Measurements from ENCODE around the gene IPO4.

IPO4 gene

DNA sequence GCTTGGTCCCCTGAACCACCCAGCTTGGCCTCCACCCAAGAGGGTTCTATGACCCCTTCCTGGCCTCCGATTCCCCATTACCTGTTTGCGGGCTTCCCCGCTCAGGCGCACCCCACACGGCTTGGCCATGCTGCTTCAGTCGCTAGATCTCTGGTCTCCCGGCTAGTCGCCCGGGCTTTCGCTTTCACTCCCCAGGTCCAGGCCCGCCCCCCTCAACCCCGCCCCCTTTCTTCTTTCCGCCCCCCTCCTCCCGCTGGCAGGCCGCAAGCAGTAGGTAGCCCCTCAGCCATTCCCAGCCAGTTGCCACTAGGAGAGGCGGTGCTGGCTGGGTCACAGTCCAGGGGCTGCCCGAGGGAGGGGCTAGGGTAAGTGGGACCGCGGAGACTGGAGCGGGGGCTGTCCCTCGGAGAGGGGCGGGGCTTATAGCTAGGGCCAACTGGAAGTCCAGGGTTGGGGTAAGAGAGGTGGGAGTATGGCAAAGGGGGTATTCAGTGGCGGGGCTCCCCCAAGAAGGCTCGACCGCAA, 42.1 kb downstream of the IPO4 start, which contains the start of gene PSME2:
Gene PSME2 (minus strand): TSS at position 158 of the 525 bp plus-strand sequence. CDS start 29 bp downstream, at position 129.
- peak; percentile 80 for DNase-seq

DNA sequence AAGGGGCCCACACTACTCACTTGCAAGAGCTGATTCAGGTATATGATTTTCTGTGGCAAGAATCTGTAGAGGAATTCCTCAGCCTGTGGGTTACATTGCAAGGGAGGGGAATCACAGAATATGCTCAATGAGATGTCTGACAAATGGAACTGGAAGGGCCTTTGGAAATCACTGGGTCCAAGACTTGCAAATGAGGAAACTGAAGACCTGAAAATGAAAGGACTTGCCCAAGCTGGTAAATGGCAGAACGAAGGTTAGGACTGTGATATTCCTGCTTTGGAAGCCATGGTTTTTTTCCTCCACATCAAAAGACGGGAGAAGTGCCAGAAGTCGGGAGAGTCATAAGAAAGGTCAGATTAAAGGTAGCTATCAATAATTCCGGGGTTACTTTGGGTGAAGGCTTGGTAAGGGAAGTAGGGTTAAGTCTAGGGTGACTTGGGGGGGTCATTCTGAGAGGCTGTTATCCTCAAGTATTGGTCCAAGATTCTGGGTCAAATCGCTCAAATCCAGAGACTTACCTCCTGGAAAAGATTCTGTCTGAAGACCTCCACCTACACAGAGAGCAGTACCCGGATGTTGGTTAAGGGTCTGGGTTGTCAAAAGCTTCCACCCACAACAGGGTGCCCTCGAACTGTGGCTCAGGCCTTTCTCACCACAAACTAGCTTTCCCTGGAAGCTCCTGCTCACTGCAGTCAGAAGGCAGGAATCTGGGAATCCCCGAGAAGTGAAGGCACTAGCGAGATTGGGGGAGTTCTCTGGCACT, 42.7 kb downstream of the IPO4 start:
- DNase-seq: no peak

DNA sequence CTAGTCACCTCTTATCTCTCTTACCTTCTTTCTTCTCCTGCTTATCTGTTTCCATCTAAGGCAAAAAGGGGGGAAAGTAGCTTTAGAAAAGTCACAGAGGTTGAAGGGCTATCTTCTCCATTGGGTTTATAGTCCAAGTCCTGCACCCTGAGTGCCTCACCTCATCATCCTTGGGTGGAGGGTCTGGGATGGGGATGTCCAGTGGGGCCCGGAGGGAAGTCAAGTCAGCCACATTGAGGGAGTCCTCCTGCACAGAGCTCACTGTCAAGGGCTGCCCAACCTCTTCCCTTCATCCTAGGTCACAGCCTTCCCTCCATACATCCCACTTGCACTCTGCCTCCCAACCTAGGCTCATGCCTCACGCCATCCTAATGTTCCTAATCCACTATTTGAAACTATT, 43.4 kb downstream of the IPO4 start:
- no peak for DNase-seq

DNA sequence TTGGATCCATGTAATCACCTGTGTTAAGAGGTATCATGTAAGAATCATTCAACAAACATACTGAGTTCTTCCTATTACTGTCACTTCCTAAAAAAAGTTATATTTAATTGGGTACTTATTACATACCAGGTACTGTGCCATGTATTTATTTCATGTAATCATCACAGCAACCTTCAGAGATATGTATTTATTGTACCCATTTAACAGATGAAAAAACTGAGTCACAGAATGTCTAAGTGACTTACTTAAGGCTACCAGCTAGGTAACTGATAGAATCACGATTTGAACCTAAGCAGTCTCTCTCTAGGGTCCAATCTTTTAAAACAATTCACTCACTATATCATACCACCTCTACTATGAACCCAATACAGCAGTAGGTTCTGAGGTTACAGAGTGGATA, 44.2 kb downstream of the IPO4 start:
- no peak for DNase-seq

DNA sequence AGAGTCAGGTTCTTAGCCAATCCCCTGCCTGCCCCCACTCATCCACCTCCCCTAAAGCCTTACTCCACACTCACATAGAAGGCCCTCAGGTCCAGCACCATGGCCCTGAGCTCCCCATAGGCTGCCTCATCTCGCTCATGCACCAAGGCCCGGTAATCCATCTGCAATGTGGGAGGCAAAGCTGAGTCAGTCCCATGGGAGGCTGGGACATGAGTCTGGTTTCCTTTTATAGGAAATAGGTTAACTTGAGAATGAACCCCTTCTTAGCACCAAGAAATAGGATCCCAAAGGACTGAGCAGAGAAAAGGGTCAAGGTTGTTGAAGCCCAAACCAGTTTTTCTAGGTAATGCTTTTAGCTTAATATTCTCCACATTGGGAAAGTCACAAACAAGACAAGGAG, 45.1 kb downstream of the IPO4 start:
- DNase-seq: no peak

DNA sequence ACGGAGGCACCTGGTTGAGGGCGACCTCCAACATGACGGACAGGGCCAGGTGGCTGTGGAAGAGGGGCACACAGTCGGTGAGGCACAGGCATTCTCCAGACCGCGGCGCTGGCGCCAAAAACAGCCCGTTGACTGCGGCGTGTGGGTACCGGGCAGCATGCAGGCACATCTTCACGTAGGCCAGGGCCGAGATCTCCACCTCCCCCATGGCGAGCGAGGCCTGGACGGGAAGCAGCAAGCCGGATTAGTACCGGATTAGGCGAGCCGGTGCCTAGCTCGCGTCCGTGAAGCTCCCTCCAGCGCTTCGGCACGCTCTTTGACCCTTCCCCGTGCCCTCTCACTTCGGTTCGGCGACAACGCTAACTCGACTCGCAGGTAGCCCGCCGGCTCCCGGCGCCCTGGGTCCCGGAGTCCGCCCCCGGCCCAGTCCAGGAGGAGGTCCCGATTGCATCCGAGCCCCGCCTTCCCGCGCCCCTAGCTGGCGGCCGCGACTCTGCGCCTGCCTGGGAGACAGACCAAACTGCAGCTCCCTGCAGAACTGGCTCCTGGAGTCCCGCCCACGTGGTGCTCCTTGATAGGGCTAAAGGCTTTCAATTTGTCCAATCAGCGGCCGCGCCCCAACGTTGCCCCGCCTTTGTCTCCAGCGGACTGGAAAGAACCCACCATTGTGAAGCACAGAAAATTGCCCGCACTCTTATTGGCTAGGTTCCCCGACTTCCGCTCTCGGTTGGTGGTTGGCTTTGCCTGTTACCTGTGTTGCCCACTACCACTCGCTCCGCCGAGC, 47.3 kb downstream of the IPO4 start, which contains the start of gene EMC9:
Gene EMC9 (minus strand): TSS at position 495 of the 784 bp plus-strand sequence. CDS start 287 bp downstream, at position 208.
- DNase-seq: peak; percentile 99

DNA sequence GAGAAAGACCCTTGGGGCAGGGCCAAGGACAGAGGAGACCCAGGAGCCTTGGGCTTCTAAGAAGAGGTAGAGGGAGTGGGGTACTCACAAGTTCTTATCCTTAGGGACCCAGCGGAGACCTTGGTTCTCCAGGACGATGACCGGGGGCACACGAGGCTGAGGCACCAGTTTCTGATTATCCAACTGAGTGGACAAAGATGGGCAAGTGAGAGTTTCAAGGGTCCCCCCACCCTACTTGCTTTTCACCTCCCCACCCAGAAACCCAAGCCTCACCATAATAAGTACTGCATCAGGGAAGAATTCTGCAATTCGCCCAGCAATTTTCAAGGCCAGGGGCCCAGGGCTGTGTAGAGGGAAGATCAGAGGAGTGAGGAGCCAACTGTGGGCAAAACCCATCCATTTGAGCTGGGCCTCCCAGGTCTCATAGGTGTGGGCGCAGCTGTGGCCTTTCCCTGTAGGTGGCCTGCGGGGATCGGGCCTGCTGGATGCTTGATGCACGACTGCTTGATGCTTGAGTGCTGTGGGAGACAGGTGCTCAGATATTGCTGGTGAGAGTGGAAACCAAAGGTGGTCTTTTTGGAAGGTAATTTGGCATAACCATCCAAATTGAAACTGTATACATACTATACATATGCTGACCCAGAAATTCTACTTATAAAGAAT, 49.2 kb downstream of the IPO4 start:
- no peak for DNase-seq

DNA sequence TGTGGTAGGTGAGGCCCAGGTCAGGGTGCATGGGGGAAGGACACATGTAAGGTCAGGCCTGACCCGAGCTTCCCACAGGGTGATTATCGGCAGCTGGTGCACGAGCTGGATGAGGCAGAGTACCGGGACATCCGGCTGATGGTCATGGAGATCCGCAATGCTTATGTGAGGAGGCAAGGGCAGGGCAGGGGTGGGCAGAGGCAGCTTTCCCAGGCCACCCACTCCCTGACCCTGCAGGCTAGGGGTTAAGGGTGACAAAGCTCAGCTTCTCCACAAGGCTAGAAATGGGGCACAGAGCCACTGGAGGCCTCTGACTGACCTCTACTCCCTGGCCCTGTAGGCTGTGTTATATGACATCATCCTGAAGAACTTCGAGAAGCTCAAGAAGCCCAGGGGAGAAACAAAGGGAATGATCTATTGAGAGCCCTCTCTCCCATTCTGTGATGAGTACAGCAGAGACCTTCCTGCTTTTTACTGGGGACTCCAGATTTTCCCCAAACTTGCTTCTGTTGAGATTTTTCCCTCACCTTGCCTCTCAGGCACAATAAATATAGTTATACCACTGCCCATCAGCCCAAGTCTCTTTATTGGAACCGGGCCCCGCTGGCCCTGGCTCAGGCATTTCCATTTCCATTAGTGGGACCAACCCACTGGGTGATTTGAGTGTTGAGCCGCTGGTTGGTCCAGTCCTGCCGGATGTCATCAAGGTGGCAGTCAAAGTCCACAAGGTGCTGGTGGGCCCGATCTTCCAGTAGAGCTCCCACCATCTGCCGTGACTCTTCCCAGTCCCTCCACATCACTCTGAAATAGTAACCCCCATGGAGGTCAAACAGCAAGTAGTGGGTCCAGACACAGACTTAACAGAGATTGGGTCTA, 50.0 kb downstream of the IPO4 start:
- no peak for DNase-seq

DNA sequence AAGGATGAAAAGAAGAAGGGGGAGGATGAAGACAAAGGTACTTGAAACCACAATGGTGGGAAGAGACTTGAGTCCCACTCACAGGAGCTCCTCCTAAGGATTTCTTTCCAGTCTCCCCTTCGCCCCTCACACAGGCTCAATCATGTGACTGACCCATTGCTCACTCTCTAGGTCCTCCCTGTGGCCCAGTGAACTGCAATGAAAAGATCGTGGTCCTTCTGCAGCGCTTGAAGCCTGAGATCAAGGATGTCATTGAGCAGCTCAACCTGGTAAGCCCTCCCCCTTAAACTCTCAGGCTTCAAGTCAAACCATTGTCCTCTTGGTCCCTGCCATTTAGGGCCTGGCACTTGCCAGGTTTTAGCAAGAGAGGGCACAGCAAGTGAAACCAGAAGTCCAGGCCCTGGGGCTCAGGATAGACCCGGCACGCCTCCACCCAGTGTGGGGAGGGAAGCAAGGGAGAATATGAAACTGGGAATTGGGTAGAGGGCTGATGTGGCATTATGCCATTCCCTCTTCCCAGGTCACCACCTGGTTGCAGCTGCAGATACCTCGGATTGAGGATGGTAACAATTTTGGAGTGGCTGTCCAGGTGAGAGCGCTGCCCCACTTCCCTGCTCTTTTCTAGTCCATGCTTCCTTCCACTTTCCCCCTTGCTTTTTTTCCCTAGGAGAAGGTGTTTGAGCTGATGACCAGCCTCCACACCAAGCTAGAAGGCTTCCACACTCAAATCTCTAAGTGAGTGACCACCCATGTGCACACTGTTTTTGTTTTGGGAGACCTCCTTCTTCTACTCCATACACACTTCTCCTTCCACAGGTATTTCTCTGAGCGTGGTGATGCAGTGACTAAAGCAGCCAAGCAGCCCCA, 50.9 kb downstream of the IPO4 start:
- DNase-seq: no peak

DNA sequence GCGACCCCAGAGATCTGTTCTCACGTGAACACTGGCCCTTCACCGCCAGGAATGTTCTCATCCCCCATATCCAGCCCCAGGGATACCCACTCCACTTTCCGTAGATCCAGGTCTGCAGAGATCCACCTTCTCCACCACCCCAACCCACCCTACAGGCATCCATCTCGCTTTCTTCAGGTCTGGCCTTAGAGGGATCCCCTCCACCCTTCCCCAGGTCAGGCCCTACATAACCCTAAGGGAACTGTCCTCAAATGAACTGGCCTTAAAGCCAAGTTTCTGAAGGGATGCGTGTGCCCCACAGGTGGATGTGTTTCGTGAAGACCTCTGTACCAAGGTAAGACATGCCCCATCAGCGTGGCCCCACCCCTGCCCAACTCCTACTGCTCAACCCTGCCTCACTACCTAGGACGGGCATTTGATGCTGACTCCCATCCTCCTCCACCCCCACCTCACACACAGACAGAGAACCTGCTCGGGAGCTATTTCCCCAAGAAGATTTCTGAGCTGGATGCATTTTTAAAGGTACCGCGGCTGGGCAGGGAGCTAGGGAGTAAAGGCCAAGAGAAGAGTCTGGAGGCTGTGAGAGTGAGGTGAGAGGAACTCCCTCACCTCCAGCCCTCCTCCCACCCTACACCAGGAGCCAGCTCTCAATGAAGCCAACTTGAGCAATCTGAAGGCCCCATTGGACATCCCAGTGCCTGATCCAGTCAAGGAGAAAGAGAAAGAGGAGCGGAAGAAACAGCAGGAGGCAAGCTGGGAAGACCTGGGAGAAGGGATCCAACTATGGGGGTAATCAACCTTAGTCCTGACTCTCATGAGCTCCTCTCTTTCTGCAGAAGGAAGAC, 51.7 kb downstream of the IPO4 start:
- DNase-seq: no peak

DNA sequence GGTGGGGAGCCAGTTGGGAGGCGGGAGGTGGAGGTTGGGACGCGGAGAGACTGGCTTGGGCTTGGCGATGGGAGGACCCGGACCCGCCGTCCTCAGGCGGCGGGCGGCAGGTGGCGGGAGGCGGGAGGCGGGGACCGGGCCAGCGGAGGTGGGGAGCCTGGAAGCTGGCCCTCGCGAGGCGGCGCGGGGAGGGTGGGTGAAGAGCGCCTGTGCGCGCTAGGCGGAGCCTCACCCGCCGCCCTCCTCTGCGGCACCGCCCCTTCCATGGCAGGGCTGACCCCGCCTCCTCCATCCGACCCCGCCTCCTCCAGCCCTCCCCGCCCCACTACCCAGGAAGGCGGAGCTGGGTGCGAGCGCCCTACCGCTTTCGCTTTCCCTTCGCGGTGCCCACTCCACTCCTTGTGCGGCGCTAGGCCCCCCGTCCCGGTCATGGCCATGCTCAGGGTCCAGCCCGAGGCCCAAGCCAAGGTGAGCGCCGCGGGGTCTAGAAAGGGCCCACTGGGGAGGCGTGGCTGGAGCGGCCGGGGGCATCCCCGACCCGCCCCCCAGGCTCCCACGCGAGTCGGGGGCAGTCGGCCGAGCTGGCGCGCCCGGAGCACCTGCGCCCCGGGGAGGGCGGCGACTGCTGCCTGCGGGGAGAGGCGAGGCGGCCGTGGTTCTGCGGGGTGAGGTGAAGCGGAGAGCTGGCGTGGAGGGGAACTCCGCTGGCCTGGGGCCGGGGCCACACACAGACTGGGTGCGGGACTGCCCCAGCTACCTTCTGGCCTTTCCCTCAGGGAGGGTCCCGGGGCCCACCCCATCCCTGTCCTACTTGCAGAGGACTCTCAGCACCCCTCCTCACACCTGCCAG, 52.6 kb downstream of the IPO4 start, which contains the start of gene PSME1:
Gene PSME1 (plus strand): TSS at position 361 of the 850 bp plus-strand sequence. CDS start 69 bp downstream, at position 430.
- peak; percentile 90 for DNase-seq

DNA sequence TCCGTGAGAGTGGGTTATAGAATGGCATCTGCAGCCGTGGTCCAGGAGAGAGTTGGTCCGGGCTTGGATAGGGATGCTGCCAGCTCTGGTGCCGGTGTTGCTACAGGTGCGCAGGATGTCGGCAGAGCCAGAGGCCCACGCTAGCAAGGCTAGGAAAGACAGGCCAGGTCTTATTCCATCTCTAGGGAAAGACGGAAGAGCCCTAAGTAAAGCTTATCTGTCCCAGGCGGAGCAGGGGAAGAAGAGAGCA, 53.1 kb downstream of the IPO4 start:
- DNase-seq: no peak

DNA sequence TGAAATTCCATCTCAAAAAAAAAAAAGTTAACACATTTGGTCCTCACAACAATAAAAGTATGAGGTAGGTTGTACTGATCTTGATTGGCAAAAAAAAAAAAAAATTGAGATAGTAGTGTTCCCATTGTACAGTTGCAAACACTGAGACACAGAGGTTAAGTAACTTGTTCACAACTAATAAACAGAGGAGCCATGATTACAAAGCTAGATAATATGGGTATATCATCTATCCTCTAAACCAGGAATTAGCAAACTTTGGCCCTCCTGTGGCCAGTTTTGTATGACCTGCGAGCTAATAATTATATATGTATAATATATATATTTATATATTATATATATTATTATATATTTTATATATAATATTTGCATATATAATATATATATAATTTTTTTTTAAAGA, 54.9 kb downstream of the IPO4 start:
- no peak for DNase-seq

DNA sequence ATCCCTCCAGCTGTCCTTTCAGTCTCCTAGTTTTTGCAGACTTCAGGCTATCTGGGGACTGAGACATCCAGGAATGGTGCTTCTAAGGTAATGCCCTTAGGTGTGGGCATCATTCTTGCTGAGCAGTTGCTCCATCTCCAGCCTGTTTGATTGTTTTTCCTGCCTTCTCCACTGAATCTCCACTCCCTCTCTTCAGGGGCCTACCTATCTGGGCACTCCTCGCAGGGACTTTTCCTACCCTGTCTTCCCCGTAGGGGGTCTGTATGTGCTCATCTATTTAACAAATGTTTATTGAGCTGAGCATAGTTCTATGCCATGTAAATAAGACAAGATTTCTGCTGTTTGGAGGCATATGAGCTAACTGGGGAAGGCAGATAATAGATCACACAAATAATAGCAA, 55.6 kb downstream of the IPO4 start:
- no peak for DNase-seq

DNA sequence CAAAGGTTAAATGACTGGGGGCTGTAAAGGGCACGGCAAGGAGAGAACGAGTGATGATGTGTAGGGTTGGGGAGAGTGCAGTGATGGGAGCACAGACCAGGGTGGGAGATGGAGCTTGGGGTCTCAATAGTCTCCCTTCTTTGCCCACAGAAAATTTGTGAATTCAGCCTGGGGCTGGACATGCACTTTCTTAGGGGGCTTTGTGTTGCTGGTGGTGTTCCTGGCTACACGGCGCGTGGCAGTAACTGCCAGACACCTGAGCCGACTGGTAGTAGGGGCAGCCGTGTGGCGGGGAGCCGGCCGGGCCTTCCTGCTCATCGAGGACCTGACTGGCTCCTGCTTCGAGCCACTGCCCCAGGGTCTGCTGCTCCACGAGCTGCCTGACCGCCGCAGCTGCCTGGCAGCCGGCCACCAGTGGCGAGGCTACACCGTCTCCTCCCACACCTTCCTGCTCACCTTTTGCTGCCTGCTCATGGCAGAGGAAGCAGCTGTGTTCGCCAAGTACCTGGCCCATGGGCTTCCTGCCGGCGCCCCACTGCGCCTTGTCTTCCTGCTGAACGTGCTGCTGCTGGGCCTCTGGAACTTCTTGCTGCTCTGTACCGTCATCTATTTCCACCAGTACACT, 56.4 kb downstream of the IPO4 start:
- peak; percentile 32 for DNase-seq

DNA sequence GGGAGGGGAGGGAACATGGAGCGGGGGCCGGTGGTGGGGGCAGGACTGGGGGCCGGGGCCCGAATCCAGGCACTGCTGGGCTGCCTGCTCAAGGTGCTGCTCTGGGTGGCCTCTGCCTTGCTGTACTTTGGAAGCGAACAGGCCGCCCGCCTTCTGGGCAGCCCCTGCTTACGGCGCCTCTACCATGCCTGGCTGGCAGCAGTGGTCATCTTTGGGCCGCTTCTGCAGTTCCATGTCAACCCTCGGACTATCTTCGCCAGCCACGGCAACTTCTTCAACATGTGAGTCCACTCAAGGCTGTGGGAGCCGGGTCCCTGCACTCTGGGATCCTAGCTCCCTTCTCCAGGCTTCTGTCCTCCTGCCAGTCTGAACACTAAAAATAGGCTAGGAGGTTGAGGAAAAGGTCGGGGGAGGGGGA, 57.1 kb downstream of the IPO4 start:
- no peak for DNase-seq

DNA sequence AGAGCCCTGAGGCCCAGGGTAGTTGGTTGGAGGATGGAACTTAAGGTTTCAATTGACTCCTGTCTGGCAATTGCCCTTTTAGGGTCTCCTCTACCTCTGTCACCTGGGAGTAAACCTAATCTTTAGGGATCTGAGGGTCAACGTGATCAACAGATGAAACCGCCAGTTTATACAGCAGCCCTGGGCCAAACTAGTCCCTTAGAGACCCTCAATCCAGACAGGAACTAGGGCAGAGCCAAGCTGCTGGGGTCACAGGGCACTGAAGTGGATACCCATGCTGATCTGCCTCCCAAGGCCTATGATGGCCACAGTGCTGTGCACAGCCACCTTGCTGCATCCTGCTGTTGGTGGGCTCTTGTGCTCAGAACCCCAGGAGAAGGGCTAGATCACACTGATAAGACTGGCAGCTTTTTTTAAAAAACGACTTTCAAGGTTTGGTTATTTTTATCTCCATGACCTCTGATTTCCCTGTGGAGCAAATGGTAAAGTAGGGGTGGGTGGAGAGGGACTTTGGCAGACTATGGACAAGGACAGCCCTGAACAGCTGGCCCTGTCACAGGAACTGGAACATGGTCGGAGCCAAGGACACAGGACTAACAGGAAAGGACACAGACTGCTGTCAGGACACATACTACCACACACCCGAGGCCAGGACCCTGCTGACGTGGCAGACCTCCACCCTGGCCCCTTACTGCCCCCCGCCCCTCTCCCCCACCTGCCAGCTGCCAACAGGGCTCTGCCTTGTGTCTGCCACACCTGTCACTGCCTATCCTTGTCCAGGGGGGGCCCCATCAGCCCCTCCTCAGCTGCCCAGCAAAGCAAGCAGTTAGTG, 57.7 kb downstream of the IPO4 start:
- no peak for DNase-seq

DNA sequence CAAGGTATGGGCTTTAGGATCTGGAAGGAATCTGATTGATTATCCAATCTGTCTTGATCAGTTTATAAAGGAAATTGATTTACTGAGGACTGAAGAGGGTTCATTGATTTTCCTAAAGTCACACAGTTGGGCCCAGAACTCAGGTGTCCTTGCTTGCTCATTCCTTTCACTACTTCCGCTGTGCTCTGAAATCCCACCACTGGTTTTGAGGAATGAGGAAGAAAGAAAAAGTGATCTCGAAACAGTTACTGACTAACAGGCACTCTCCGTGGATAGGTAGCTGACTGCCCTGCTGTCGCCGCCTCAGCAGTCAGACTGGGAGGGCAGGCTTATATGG, 58.3 kb downstream of the IPO4 start, which contains the start of gene FITM1:
Gene FITM1 (plus strand): TSS at position 280 of the 337 bp plus-strand sequence. CDS start 905 bp downstream, outside the sequence.
- no peak for DNase-seq

Measured in central memory CD4-positive, alpha-beta T cell (primary cell).